Muscle of arm (tissue), 12 donors: Measurements from ENCODE around the gene DMWD. TPM values are rescaled to one million over a fixed set of nuclear protein-coding genes. Genes with fewer than 3 reads are reported as not detected.

Experiments used
- DNase-seq: peaks from one replicate; pipeline ENCODE4 v3.0.0-alpha.2; 2013
- polyA plus RNA-seq, 12 donors: library from polyadenylated mRNA; unstranded; fragments of 120-200 nt; gene quantifications; one replicate each; pipeline ENCODE4 v1.2.1, GENCODE V29; 2013; ENCODE audit not compliant: insufficient read length in 12 of 12

DMWD gene
- polyA plus RNA-seq, 12 donors, result 28.6 to 389 (median 43.8) TPM

DNA sequence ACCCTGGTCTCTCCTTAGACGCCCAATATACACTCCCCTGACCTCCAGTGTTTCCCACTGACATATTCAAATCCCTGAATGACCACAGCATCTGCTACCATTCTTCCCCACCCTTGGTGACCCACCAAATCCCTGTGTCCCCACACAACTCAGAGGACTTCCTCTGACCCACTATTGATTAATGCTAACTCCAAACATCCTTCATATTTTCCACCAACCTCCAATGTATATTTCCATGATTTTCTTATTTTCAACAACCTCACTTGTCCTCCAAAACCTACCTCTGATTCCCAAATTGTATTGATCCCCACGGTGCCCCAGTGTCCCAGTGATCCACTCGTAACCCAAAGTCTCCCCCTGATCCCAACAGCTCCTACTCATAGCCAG lies 526 bp upstream of the DMWD start:
- DNase-seq, result no peak

- DNase-seq, result no peak
These were observed 738 bp downstream of the DMWD start for GRCh38 chr19:45791744-45792469.

DNA sequence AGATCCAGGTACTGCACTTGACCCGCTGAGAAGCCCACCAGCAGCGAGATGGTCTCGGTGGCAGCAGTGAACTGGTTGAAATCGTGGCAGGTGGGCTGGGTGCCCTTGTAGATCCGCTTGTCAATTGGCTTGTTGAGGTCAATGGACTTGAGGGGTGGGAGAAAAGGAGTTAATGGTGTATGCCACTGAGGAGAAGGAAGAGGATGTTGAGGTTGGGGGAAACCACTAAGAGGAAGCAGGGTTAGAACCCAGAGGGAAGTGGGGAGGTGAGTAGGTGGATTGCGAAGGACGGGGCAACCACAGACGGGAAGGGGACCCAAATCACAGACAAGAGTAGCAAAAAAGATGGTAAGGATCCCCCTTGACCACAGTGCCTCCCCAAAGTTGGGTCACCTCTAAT lies 1.7 kb downstream of the DMWD start:
- no peak for DNase-seq

DNA sequence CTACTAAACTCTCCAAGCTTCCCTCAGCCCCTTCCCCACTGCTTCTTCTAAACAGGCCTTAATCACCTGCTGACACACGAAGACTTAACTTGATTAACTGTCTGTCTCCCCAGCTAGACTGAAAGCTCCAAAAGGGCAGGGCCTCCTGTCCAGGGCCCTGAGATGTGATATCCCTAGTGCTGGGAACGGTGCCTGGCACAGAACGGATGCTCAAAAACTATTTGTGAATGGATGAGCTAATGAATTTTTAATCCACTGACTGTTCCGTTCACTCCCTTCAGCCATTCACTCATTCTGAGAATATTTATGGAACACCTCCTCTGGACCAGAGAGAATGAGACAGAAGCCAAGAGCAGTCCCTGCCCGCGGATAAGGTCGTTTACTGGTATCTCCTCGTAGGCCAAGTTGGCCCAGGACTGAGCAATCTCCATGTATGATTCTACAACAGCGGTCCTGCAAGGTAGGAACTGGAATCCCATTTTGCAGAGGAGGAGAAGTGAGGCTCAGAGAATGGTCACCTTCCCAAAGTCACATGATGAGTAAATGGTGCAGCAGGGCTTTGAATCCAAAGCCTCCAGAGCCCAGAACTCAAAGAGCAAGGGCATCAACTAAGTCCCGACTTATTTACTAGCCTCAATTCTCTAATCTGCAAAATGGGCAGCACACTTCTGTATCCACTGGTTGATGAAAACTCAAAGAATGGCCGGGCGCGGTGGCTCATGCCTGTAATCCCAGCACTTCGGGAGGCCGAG lies 3.4 kb downstream of the DMWD start:
- no peak for DNase-seq

- no peak for DNase-seq
These were observed 6.1 kb downstream of the DMWD start for GRCh38 chr19:45786533-45786894.

- no peak for DNase-seq
These were observed 6.7 kb downstream of the DMWD start for GRCh38 chr19:45785781-45786532.

- no peak for DNase-seq
These were observed 7.5 kb downstream of the DMWD start for GRCh38 chr19:45785097-45785496.

DNA sequence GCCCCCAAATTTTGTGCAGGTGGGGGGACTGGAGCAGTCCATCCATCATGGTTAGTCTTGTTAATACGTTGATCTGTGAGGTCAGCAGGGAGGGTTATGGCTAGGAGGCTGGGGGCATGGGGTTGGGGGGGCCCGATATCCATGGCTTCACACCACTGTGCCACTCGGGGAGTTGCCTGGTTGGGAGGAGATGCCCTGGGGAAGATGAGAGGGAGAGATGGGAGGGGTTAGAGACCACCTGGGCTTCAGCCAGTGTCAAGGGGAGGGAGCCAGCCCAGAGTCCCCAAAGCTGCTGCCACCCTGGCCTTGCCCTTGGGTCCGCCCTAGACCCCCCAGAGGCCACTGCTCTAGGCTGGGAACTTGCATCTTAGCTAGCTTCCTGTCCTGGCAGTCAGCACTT lies 8.5 kb downstream of the DMWD start:
- no peak for DNase-seq

DNA sequence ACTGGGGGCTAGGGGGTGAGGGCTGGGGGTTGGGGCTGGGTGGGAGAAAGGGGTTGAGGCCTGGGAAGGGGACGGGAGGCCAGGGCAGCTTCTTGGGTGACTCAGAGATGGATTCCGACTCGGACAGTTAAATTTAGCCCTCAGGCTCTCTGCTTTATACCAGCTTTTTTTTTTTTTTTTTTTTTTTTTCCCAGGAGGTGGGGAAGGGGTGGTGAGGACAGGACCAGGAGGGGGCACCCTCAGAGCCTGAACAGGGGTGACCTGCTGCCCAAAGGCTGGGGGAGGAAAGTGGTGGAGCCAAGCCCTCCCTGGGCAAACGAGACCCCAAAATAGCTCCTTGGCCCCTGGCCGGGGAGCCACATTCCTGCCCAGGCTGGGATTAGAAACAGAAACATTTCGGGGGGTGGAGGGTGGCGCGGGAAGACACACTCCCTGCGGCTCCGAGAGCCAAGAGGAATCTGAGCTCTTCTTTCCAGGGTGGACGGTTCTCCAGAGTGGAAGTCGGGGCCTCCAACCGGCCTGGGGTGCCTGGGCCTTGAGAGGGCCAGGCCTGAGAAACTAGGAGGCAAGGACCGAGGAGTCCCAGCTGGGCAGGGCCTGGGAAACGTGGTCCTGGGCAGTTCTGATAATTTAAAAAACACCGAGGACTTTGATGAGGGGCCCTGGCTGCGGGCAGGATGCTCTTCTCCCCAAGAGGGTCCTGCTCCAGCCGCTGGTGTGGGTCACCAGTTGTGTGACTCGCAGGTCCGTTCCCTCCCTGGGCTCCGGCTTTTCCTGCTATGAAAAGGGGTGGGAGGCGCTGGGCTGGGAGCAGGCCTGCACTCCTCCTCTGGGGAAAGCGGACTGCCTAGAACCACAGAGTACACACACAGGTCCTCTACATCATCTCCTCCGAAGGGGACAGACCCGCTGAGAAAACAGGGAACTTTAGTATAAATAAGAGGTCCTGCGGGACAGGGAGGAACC lies 9.5 kb downstream of the DMWD start:
- no peak for DNase-seq

DNA sequence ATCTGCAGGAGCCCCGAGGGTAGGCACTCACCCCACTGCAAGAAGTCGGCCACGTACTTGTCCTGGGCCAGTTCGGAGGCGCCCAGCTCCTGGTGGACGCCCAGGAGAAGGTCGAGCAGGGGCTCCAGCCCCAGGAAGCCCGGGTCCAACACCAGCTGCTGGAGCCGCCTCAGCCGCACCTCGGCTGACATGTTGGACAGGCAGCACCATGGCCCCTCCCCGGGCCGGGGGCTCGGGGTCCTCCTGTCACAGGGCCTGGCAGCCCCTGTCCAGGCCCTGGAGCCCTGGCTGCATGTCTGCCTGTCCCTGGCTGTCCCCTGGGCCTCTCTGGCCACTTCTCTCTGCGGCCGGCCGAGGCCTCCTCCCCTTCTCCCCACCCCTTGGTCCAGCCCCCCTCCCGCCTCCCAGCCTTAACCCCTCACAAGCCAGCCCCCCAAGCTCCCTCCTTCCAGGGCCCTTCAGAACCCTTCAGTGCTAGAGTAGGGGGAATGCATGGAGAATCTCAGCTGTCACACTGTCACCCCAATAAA lies 10.4 kb downstream of the DMWD start, which contains the start of gene DMPK:
Gene DMPK, minus strand, starts transcription at position 329 of the 530 bp plus-strand sequence. Its CDS starts 138 bp downstream, at position 191.
- no peak for DNase-seq

- DNase-seq, result no peak
These were observed 11.2 kb downstream of the DMWD start for GRCh38 chr19:45781214-45782161.

- DNase-seq, result no peak
These were observed 12.0 kb downstream of the DMWD start for GRCh38 chr19:45780448-45781213.

- no peak for DNase-seq
These were observed 12.5 kb downstream of the DMWD start for GRCh38 chr19:45780146-45780447.

DNA sequence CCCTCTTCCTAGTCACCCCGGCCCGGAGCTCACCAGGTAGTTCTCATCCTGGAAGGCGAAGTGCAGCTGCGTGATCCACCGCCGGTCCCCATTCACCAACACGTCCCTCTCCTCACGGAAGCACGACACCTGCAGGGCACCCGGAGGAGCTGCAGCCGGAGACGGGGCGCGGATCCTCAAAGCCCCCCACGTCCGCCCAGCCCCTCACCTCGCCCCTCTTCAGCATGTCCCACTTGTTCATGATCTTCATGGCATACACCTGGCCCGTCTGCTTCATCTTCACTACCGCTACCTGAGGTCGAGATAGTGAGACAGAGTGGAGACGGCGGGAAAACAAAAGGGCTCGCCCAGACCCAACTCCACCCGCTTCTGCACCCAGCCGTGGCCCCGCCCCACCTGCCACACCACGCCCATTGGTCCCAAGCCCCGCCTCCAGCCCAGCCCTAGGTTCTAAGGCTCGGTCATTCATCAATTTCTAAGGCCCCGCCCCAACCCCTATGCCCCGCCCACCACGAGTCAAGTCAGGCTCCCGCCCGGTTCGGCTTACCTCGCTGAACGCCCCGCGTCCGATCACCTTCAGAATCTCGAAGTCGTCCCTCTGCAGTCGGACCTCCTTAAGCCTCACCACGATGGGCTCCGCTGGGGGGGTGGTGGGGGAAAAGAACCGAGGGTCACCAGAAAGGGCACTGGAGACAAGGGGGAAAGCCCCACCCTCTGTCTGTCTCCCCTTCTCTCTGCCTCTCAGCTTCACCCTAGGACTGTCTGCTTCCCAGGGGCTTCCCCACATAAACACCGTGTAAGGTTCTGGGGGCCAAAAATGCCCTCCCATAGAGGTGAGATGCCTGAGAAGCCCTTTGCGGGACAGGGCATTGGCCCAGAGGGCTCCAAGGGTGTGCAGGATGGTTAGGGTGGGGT lies 13.2 kb downstream of the DMWD start:
- DNase-seq, result no peak

DNA sequence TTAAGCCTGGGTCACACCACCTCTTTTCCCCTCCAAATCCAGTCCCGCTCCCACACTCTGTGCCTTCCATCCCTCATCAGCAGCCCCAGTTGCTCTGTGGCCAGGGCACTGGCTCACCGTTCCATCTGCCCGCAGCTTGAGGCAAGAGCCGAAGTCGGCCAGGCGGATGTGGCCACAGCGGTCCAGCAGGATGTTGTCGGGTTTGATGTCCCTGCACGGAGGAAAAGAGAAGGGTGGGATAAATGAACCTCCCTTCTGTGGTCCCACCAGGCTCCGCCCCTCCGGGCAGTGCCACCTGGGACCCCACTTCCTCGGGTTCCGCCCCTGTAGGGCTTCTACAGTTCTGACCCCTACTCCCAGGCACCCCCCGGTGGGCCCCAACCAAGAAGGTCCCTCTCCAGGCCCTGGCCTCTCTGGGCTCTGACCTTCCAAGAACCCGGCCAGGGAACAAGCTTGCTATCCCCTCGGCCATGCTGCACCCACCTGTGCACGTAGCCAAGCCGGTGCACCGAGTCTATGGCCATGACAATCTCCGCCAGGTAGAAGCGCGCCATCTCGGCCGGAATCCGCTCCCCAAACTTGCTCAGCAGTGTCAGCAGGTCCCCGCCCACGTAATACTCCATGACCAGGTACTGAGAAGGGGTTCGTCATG lies 14.5 kb downstream of the DMWD start:
- DNase-seq, result no peak

GRCh38 chr19:45777395-45777961 lies 15.2 kb downstream of the DMWD start:
- DNase-seq, result no peak

- DNase-seq, result no peak
These were observed 17.9 kb downstream of the DMWD start for GRCh38 chr19:45774765-45775164.
